Body of pancreas (tissue), 4 donors: ENCODE results near the gene BRPF1. TPM values are rescaled to one million over a fixed set of nuclear protein-coding genes. Genes with fewer than 3 reads are reported as not detected.

Experiments used
- ATAC-seq: fragments of 150-250 bp; one replicate; pipeline ENCODE4 v1.9.1; 2016
- DNase-seq, 4 donors: peaks; one replicate each; pipeline ENCODE4 v3.0.0-alpha.2; 2019
- H3K27ac ChIP-seq, 4 donors: fragments of 200-600 bp; sonication (generic); 1 replicate in 3 of 4; 2 replicates in 1 of 4; pipeline versions ENCODE4 v1.5.1 to v1.6.1; 2016 to 2019; ENCODE audit warnings: mild to moderate bottlenecking in 1 of 4, mixed read lengths in 1 of 4, moderate library complexity in 1 of 4
- H3K27me3 ChIP-seq, 2 donors: fragments of 200-600 bp; sonication (generic); one replicate each; pipeline ENCODE4 v1.6.0; 2016; ENCODE audit warnings: mild to moderate bottlenecking in 1 of 2
- H3K36me3 ChIP-seq, 2 donors: fragments of 200-600 bp; sonication (generic); replicated peaks in 1 of 2; 2 replicates each; pipeline ENCODE4 v1.5.1; 2016; ENCODE audit warnings: low read depth in 2 of 2; ENCODE audit not compliant: insufficient read depth in 1 of 2
- H3K4me1 ChIP-seq: fragments of 200-600 bp; sonication (generic); one replicate; pipeline ENCODE4 v1.6.0; 2016
- H3K4me3 ChIP-seq, 2 donors: fragments of 200-600 bp; sonication (generic); 1 replicate in 1 of 2; 2 replicates in 1 of 2; pipeline ENCODE4 v1.5.1; 2016 to 2019
- H3K9me3 ChIP-seq, 3 donors: fragments of 200-600 bp; sonication (generic); 1 replicate in 2 of 3; 2 replicates in 1 of 3; pipeline ENCODE4 v1.5.1; 2016
- POLR2A ChIP-seq, 3 donors: fragments of 450-650 bp; IDR thresholded peaks; one replicate each; pipeline ENCODE4 v1.6.1; 2016; ENCODE audit warnings: antibody characterized with exemption in 3 of 3, mild to moderate bottlenecking in 2 of 3
- WGBS, 2 donors: methylation state at CpG; one replicate each; pipeline ENCODE4 v1.1.5; 2017; 5-methylcytosine and 5-hydroxymethylcytosine counted together
- intact Hi-C: fragments of 100-400 bp; cut with DNase I; formaldehyde crosslinking; loops from one replicate; pipeline ENCODE4 v1.15.1; 2023
- total RNA-seq, 2 donors: library from RNA; depleted of rRNA; stranded (reverse); fragments of >200 nt; gene quantifications; one replicate each; pipeline ENCODE4 v1.1.0, GENCODE V29; 2016
- TF ChIP-seq, protein P1 (sequence below), 7 experiments: fragments of 450-650 bp in 4 of 7; fragments of 200-600 bp in 3 of 7; sonication (generic) in 3 of 7; IDR thresholded peaks; one replicate each; pipeline ENCODE4 v1.5.1; 2016 to 2019; ENCODE audit warnings: antibody characterized with exemption in 7 of 7

Gene BRPF1
- total RNA-seq, 2 donors from 2014 or later, result 9.6 to 10.9 TPM

DNA sequence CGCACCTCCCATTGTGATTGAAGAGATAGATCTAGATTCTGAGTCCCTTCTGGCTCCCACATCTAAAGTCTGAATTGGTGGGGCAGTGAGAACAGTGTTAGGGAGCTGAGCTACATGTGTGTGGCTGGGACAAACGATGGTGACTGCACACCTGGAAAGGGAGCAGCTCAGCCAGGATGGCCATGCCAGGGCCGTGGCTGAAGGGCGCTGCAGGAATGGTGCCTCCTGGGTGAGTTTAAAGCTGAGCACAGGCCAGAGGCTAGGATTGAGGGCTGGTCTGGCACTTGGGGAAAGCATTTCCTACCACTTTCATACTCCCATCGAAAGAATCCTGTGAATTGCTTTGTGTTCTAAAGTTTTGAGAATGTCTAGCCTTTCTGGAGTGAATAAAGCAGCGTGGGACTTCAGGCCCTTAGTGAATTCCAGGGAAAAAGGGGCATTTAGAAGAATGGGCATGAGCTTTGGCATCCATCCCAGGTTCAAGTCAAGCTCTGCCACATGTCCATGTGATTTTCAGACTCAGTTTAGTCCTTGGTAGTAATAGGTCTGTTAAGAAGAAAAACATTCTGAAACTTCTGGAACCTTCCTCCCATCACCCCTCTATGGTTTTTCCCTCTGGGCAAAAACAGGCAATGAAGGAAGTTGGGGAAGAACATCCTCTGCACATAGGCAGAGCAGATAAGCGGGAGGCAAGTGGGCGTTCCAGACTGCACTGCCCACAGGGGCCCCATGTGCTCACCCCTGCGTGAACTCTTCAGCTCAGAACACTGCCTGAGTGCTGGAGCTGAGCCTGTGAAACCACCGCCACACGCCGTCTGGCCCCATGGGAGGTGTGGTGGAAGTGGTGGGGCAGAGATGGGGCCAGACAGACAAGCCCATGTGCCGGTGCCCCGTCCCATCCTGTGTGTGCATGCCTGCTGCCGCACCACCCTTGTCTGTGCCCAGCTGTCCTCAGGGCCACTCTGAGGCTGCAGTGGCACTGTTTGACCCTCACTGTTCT lies 40.8 kb upstream of the BRPF1 start:
- no peak for ATAC-seq
- Histone ChIP-seq H3K27ac (no peak overlapping the region), H3K27me3 (no peaks in the 10 kb centered on the region), H3K4me1 (no peaks in the 10 kb centered on the region), H3K4me3 (no peak overlapping the region), H3K9me3 (no peaks in the 10 kb centered on the region), H3K36me3 (peaks cover 15 to 52% of the 10 kb centered on the region in 2 donors)
- TF ChIP-seq POLR2A (IDR thresholded peaks at IDR 0.05), result no peak
- TF ChIP-seq, protein P1, sequence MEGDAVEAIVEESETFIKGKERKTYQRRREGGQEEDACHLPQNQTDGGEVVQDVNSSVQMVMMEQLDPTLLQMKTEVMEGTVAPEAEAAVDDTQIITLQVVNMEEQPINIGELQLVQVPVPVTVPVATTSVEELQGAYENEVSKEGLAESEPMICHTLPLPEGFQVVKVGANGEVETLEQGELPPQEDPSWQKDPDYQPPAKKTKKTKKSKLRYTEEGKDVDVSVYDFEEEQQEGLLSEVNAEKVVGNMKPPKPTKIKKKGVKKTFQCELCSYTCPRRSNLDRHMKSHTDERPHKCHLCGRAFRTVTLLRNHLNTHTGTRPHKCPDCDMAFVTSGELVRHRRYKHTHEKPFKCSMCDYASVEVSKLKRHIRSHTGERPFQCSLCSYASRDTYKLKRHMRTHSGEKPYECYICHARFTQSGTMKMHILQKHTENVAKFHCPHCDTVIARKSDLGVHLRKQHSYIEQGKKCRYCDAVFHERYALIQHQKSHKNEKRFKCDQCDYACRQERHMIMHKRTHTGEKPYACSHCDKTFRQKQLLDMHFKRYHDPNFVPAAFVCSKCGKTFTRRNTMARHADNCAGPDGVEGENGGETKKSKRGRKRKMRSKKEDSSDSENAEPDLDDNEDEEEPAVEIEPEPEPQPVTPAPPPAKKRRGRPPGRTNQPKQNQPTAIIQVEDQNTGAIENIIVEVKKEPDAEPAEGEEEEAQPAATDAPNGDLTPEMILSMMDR (IDR thresholded peaks at IDR 0.05), result no peak
- intact Hi-C loops, result no loop called here
- no peak for DNase-seq
- 87 to 88% methylated on average over 14 to 15 of the region's 15 CpGs for WGBS, 2 donors

DNA sequence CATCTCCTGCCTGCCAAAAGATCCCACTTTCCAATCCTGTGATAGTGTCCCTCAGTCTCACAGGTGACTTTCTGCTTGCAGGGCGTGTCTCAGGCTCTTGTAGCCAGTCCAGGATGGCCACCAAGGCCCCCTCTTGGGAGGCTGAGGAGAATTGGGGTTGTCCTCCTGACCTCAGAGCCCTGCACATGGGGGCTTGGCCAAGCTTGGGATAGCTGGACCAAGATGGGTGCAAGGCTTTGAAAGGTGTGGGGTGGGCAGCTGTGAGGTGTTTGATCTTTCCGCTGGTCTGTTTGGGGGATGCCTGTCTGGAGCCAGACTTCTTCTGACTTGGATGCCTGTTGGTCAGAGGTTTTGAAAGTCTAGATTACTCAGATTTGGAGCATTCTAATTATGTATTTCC lies 39.9 kb upstream of the BRPF1 start:
- 95 to 100% methylated on average over 2 of the region's 2 CpGs for WGBS, 2 donors
- TF ChIP-seq POLR2A (IDR thresholded peaks at IDR 0.05), result no peak
- TF ChIP-seq, protein P1 (IDR thresholded peaks at IDR 0.05), result no peak
- Histone ChIP-seq H3K9me3 (no peaks in the 10 kb centered on the region), H3K36me3 (peaks cover 10 to 45% of the 10 kb centered on the region in 2 donors), H3K4me3 (no peak overlapping the region), H3K4me1 (no peaks in the 10 kb centered on the region), H3K27me3 (no peaks in the 10 kb centered on the region), H3K27ac (no peak overlapping the region)
- intact Hi-C loops, result no loop called here
- no peak for ATAC-seq
- no peak for DNase-seq

DNA sequence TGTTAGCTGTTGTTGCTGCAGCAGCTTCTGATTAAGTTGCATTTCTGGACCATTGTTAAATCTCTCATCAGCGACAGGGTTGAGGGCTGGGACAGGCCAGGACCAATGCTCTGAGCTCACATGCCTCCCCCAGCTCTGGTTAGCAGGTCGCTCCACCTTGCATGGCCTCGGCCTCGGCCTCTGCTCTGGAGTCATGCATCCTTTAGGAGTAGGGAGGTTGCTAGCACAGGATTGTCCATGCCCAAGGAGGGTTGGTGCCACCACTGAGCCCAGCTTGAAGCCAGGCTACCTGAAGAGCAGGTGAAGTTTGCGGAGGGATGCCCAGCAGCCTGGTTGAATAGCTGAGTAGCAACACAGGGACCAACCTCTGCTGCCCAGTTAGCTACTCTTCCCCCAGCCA lies 39.1 kb upstream of the BRPF1 start:
- ATAC-seq (no peak), DNase-seq (no peak)
- no peak overlapping the region for H3K4me3 ChIP-seq
- H3K4me1 ChIP-seq, result no peaks in the 10 kb centered on the region
- WGBS, 2 donors, result 98 to 100% methylated on average over 1 to 5 of the region's 5 CpGs
- no peaks in the 10 kb centered on the region for H3K9me3 ChIP-seq
- H3K36me3 ChIP-seq, result peaks cover 10 to 44% of the 10 kb centered on the region in 2 donors
- intact Hi-C loops, result no loop called here
- no peak overlapping the region for H3K27ac ChIP-seq
- TF ChIP-seq, protein P1 (IDR thresholded peaks at IDR 0.05), result no peak
- TF ChIP-seq POLR2A (IDR thresholded peaks at IDR 0.05), result no peak
- H3K27me3 ChIP-seq, result no peaks in the 10 kb centered on the region

DNA sequence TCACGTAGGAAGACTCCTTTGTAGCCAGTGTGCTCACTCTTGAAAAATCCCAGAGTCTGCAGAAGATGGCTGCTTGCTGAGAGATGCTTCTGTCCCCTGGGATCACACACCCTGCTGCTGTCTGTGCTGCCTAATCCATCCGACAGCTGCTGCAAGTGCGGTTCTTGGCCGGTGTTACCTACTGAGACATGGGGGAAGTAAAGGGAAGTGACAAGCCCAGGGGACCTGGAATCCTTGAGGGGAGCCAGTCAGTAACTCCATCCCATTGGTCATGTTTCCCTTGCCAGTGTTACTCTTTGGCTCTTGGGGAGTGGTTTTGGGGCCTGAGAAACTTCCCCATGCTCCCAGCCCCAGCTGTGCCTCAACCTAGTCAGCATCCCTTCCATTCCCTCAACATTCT lies 36.2 kb upstream of the BRPF1 start:
- peaks cover under 1 to 24% of the 10 kb centered on the region in 2 donors for H3K36me3 ChIP-seq
- DNase-seq (no peak), ATAC-seq (no peak)
- no peaks in the 10 kb centered on the region for H3K27me3 ChIP-seq
- intact Hi-C loops, result no loop called here
- H3K9me3 ChIP-seq, result no peaks in the 10 kb centered on the region
- 95% methylated on average over 3 to 4 of the region's 4 CpGs for WGBS, 2 donors
- H3K27ac ChIP-seq, result no peak overlapping the region
- no peak overlapping the region for H3K4me3 ChIP-seq
- TF ChIP-seq, protein P1 (IDR thresholded peaks at IDR 0.05), result no peak
- TF ChIP-seq POLR2A (IDR thresholded peaks at IDR 0.05), result no peak
- H3K4me1 ChIP-seq, result no peaks in the 10 kb centered on the region
